Measurements from ENCODE around the gene FGD1. TPM values are rescaled to one million over a fixed set of nuclear protein-coding genes. Genes with fewer than 3 reads are reported as not detected.

The FGD1 gene
- total RNA-seq, 1 experiment from 2014 or later, result 19.2 TPM

GRCh38 chrX:54452920-54453319 is 43.1 kb downstream of the FGD1 start:
- Mint-ChIP-seq H3K4me3 (no peak overlapping the region; a peak in 1 of 5 replicates), H3K4me1 (peaks cover 0 to 3% of the 10 kb centered on the region in 2 experiments; a peak in 1 of 4 replicates), H3K36me3 (ENCODE audit: insufficient read depth in 1 of 3, low read depth in 3 of 3) (peaks cover 27 to 48% (median 46%) of the 10 kb centered on the region in 3 experiments), H3K27me3 (ENCODE audit: low read depth) (peaks cover 9% of the 10 kb centered on the region), H3K9me3 (peaks cover 64 to 68% of the 10 kb centered on the region in 2 experiments), H3K27ac (peak overlapping the region in 1 of 3 experiments; percentile 10; a peak in 1 of 7 replicates)
- Histone ChIP-seq H3K56ac (ENCODE audit: insufficient read length, low read depth, low read length) (no peak overlapping the region), H4K5ac (ENCODE audit: insufficient read length, low read depth, low read length) (no peak overlapping the region), H3K4ac (ENCODE audit: low read depth, low read length) (no peak overlapping the region), H3K18ac (ENCODE audit: insufficient read length, low read depth, low read length) (no peak overlapping the region), H2BK15ac (ENCODE audit: low read depth, low read length) (no peak overlapping the region), H2BK20ac (ENCODE audit: low read depth, low read length, poor library complexity, severe bottlenecking) (no peak overlapping the region), H2AK5ac (ENCODE audit: insufficient read length, low read length) (no peak overlapping the region), H3K9ac (ENCODE audit: extremely low read depth, insufficient read length, low read length) (no peak overlapping the region), H3K23me2 (ENCODE audit: insufficient read length, low read depth, low read length, poor library complexity, severe bottlenecking) (no peaks in the 10 kb centered on the region), H3T11ph (ENCODE audit: low read length) (no peak overlapping the region), H2BK120ac (ENCODE audit: low read depth, low read length, poor library complexity, severe bottlenecking) (no peak overlapping the region), H3K79me1 (ENCODE audit: insufficient read depth, low read depth, low read length, poor library complexity, severe bottlenecking) (no peaks in the 10 kb centered on the region), H3K9me3 (ENCODE audit: control insufficient read depth, low read depth, low read length) (peaks cover 21% of the 10 kb centered on the region), H2BK12ac (ENCODE audit: insufficient read length, low read depth, low read length) (no peak overlapping the region), H3K27ac (ENCODE audit: insufficient read length, low read depth, low read length) (no peak overlapping the region), H4K20me1 (ENCODE audit: control insufficient read depth, insufficient read depth, insufficient read length) (no peaks in the 10 kb centered on the region), H2BK5ac (ENCODE audit: insufficient read length, low read length) (no peak overlapping the region), H3K27me3 (ENCODE audit: insufficient read depth, low read length) (no peaks in the 10 kb centered on the region), H3K14ac (ENCODE audit: insufficient read depth, low read length) (no peak overlapping the region), H3K4me2 (ENCODE audit: insufficient read depth, insufficient read length, low read length) (no peak overlapping the region), H3K23ac (ENCODE audit: insufficient read length, low read depth, low read length) (no peak overlapping the region), H4K8ac (replicated peaks; ENCODE audit: insufficient read length, low read depth, low read length) (no peak overlapping the region), H4K91ac (ENCODE audit: insufficient read length, low read depth, low read length) (no peak overlapping the region), H3K4me1 (ENCODE audit: insufficient read depth, low read length) (no peaks in the 10 kb centered on the region), H2AFZ (ENCODE audit: low read length) (no peak overlapping the region), H3K79me2 (ENCODE audit: insufficient read depth, low read length) (no peaks in the 10 kb centered on the region)
- peak; percentile 65 for TF ChIP-seq CTCF (conservative IDR thresholded peaks at IDR 0.05)
- peak; percentile 65 for DNase-seq
- WGBS (ENCODE audit: extremely low coverage, insufficient read length, low lambda C conversion rate), result no CpG with 5 or more reads among the region's 2 CpGs
